Tibial artery (tissue), 4 donors: ENCODE measurements around the gene FBXO44.

ENCODE experiments used
- DNase-seq, 2 donors: peaks; one replicate each; pipeline ENCODE4 v3.0.0-alpha.2; 2019
- H3K27ac ChIP-seq, 2 donors: fragments of 200-600 bp; sonication (generic) in 1 of 2; 1 replicate in 1 of 2; 2 replicates in 1 of 2; pipeline ENCODE4 v1.5.1; 2018 to 2019; ENCODE audit warnings: mild to moderate bottlenecking in 1 of 2
- H3K27me3 ChIP-seq, 2 donors: fragments of 200-600 bp; sonication (generic) in 1 of 2; one replicate each; pipeline versions ENCODE4 v1.5.1 to v1.6.0; 2016 to 2019
- H3K36me3 ChIP-seq, 3 donors: fragments of 200-600 bp; sonication (generic) in 2 of 3; one replicate each; pipeline ENCODE4 v1.5.1; 2016 to 2019; ENCODE audit warnings: mild to moderate bottlenecking in 2 of 3
- H3K4me1 ChIP-seq, 4 donors: fragments of 200-600 bp; sonication (generic) in 2 of 4; 1 replicate in 3 of 4; 2 replicates in 1 of 4; pipeline ENCODE4 v1.5.1; 2016 to 2019
- H3K4me3 ChIP-seq, 2 donors: fragments of 200-600 bp; sonication (generic) in 1 of 2; 1 replicate in 1 of 2; 2 replicates in 1 of 2; pipeline ENCODE4 v1.5.1; 2018 to 2019; ENCODE audit warnings: mild to moderate bottlenecking in 2 of 2
- H3K9me3 ChIP-seq, 3 donors: fragments of 200-600 bp; sonication (generic) in 1 of 3; one replicate each; pipeline ENCODE4 v1.5.1; 2016 to 2019
- intact Hi-C: fragments of 100-400 bp; cut with DNase I; formaldehyde crosslinking; loops from one replicate; pipeline ENCODE4 v1.15.0; 2023; ENCODE audit warnings: low total_unique reads
- TF ChIP-seq, protein P1 (sequence below), 2 experiments: fragments of 200-600 bp in 1 of 2; fragments of 450-650 bp in 1 of 2; IDR thresholded peaks; one replicate each; pipeline ENCODE4 v1.5.1; 2017 to 2019; ENCODE audit warnings: antibody characterized with exemption in 2 of 2, mild to moderate bottlenecking in 1 of 2, moderate library complexity in 1 of 2

FBXO44 gene

DNA sequence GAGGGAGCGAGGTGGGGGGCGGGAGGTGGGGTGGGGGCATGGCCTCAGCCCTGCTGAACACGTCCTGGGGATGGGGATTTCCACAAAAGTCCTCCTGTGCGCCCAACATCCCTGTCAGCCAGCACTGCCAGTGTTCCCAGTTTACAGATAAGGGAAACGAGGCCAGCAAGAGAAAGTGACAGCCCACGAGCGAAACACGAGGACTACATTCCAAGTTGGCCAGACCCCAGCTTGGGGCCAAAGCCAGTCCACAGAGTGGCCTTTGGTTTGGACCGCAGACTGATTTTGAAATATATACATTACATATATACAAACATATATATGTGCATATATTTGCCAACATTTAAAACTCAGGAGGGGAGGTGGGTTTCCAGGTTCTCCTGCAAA lies 5.4 kb upstream of the FBXO44 start:
- intact Hi-C loops: loop anchor here (5.0 kb wide), 1 partner anchor 607 kb away; no protein-coding TSS in a partner anchor
- Histone ChIP-seq H3K9me3 (no peaks in the 10 kb centered on the region), H3K4me3 (no peak overlapping the region), H3K27ac (no peak overlapping the region), H3K27me3 (peaks cover 0 to 48% of the 10 kb centered on the region in 2 donors), H3K36me3 (no peaks in the 10 kb centered on the region), H3K4me1 (peaks cover 0 to 44% (median 27%) of the 10 kb centered on the region in 4 donors)
- DNase-seq: no peak
- TF ChIP-seq, protein P1, sequence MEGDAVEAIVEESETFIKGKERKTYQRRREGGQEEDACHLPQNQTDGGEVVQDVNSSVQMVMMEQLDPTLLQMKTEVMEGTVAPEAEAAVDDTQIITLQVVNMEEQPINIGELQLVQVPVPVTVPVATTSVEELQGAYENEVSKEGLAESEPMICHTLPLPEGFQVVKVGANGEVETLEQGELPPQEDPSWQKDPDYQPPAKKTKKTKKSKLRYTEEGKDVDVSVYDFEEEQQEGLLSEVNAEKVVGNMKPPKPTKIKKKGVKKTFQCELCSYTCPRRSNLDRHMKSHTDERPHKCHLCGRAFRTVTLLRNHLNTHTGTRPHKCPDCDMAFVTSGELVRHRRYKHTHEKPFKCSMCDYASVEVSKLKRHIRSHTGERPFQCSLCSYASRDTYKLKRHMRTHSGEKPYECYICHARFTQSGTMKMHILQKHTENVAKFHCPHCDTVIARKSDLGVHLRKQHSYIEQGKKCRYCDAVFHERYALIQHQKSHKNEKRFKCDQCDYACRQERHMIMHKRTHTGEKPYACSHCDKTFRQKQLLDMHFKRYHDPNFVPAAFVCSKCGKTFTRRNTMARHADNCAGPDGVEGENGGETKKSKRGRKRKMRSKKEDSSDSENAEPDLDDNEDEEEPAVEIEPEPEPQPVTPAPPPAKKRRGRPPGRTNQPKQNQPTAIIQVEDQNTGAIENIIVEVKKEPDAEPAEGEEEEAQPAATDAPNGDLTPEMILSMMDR (IDR thresholded peaks at IDR 0.05): no peak

GRCh38 chr1:11649624-11650330 lies 4.9 kb upstream of the FBXO44 start:
- H3K4me3 ChIP-seq: no peak overlapping the region
- no peak for DNase-seq
- no peaks in the 10 kb centered on the region for H3K36me3 ChIP-seq
- H3K9me3 ChIP-seq: no peaks in the 10 kb centered on the region
- H3K4me1 ChIP-seq: peaks cover 0 to 47% (median 31%) of the 10 kb centered on the region in 4 donors
- no peak overlapping the region for H3K27ac ChIP-seq
- H3K27me3 ChIP-seq: peaks cover 0 to 48% of the 10 kb centered on the region in 2 donors
- intact Hi-C loops: loop anchor here (2.0 to 10.0 kb wide), 3 partner anchors 69 to 607 kb away; partner anchors contain the start of genes CLCN6 and MTHFR
- TF ChIP-seq, protein P1 (IDR thresholded peaks at IDR 0.05): no peak

- intact Hi-C loops: loop anchor here (2.0 to 10.0 kb wide), 2 partner anchors 68 to 154 kb away; partner anchors contain the start of genes CLCN6 and MTHFR
- Histone ChIP-seq H3K9me3 (no peaks in the 10 kb centered on the region), H3K27me3 (peaks cover 0 to 48% of the 10 kb centered on the region in 2 donors), H3K27ac (no peak overlapping the region), H3K4me3 (peak overlapping the region in 1 of 2 donors; percentile 29), H3K36me3 (no peaks in the 10 kb centered on the region), H3K4me1 (peaks cover 0 to 54% (median 38%) of the 10 kb centered on the region in 4 donors)
- TF ChIP-seq, protein P1 (IDR thresholded peaks at IDR 0.05): peak; percentile 60 to 70
- peak; percentile 68 to 79 for DNase-seq
Observed at GRCh38 chr1:11650331-11650991, 4.2 kb upstream of the FBXO44 start.

GRCh38 chr1:11651017-11651416 lies 3.7 kb upstream of the FBXO44 start:
- Histone ChIP-seq H3K27ac (no peak overlapping the region), H3K9me3 (no peaks in the 10 kb centered on the region), H3K27me3 (peaks cover 0 to 46% of the 10 kb centered on the region in 2 donors), H3K4me1 (peaks cover 0 to 60% (median 42%) of the 10 kb centered on the region in 4 donors), H3K36me3 (no peaks in the 10 kb centered on the region), H3K4me3 (no peak overlapping the region)
- no peak for DNase-seq
- intact Hi-C loops: loop anchor here (2.0 to 10.0 kb wide), 2 partner anchors 68 to 154 kb away; partner anchors contain the start of genes CLCN6 and MTHFR
- TF ChIP-seq, protein P1 (IDR thresholded peaks at IDR 0.05): no peak

DNA sequence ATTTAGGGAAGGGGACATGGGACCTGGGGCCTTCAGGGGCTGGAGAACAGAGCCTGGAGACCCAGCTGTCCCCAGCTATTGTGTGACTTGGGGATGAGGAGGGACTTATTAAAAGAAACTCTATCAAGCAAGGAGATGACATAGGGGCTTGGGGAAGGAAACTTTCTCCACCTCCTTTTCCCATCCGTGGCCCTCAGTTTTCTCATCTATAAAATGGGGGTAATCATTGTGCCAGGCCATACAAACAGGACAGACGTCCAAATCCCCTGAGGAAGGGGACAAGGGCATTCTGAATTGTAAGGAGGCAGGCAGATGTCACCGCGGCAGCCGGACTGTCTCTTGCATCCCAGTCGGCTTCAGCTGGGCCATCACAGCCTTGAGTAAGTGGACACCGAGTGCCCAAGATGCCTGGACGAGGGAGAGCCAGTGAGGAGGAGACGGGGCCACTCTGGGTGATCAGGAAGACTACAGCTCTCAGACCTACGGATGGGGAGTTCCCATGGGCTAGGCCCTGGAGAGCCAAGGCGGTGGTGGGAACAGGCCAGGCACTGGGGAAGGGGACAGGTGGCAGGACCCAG lies 2.4 kb upstream of the FBXO44 start:
- intact Hi-C loops: loop anchor here (10.0 kb wide), 1 partner anchor 153 kb away; the partner anchor contains the start of genes CLCN6 and MTHFR
- Histone ChIP-seq H3K36me3 (no peaks in the 10 kb centered on the region), H3K4me1 (peaks cover 0 to 60% (median 42%) of the 10 kb centered on the region in 4 donors), H3K9me3 (no peaks in the 10 kb centered on the region), H3K27ac (no peak overlapping the region), H3K4me3 (no peak overlapping the region), H3K27me3 (peaks cover 0 to 33% of the 10 kb centered on the region in 2 donors)
- no peak for DNase-seq
- TF ChIP-seq, protein P1 (IDR thresholded peaks at IDR 0.05): no peak
